Esophagus mucosa (tissue), 1 donor: ENCODE results near the gene APPBP2. TPM values are rescaled to one million over a fixed set of nuclear protein-coding genes. Genes with fewer than 3 reads are reported as not detected.
"Not testable (repeated sequence)": the region's sequence is repeated elsewhere in the genome, so short reads cannot be mapped to it uniquely, and the experiment has no call there.

Experiments
- ATAC-seq: fragments of 200-7000 bp; cut with Tn5 transposase; one replicate; pipeline ENCODE4 v1.9.1; 2020
- total RNA-seq: library from RNA; stranded (reverse); gene quantifications from one replicate; pipeline ENCODE4 v1.2.4, GENCODE V29; 2023
- donor health status: DM: yes; HTN: yes; CAD: no.

The APPBP2 gene, protein sequence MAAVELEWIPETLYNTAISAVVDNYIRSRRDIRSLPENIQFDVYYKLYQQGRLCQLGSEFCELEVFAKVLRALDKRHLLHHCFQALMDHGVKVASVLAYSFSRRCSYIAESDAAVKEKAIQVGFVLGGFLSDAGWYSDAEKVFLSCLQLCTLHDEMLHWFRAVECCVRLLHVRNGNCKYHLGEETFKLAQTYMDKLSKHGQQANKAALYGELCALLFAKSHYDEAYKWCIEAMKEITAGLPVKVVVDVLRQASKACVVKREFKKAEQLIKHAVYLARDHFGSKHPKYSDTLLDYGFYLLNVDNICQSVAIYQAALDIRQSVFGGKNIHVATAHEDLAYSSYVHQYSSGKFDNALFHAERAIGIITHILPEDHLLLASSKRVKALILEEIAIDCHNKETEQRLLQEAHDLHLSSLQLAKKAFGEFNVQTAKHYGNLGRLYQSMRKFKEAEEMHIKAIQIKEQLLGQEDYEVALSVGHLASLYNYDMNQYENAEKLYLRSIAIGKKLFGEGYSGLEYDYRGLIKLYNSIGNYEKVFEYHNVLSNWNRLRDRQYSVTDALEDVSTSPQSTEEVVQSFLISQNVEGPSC
- 23.2 TPM for total RNA-seq

DNA sequence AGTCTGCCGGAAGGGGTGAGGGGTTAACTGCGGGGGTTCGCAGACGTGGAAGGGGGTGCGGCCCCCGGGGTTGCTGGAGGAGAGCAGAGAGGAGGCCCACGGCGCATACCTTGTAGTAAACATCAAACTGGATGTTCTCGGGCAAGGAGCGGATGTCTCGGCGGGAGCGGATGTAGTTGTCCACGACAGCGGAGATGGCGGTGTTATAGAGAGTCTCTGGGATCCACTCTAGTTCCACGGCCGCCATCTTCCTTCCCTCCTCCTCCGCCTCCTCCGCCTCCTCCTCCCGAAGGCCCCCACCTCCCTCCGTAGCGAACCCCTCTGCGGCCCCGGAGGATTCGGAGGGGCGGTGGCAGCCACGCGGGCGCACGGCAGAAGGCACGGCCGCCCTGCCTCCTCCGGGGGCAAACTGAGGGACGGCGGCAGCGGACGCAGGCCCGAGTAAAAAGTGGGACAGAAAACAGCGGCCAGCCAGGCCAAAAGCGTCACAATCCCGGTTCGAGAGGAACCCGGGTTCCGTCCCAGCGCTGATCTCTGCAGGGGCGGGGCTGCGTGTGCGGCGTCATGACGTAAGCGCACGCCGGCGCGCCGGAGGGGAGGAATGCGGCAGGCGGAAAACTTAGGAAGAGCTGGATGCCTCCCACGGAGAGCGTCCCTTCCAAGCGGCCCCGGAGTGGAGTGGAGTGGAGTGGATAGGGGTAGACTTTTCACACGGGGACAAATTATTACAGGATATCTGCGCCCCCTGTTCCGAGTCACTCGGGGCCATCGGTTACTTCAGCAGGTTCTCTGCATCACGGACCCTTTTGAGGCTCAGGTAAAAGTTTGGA is at the start of gene APPBP2:
APPBP2 (minus strand) TSS at position 558 of the 830 bp plus-strand sequence; CDS start at position 247, 311 bp downstream.
- ATAC-seq, result peak; percentile 96

DNA sequence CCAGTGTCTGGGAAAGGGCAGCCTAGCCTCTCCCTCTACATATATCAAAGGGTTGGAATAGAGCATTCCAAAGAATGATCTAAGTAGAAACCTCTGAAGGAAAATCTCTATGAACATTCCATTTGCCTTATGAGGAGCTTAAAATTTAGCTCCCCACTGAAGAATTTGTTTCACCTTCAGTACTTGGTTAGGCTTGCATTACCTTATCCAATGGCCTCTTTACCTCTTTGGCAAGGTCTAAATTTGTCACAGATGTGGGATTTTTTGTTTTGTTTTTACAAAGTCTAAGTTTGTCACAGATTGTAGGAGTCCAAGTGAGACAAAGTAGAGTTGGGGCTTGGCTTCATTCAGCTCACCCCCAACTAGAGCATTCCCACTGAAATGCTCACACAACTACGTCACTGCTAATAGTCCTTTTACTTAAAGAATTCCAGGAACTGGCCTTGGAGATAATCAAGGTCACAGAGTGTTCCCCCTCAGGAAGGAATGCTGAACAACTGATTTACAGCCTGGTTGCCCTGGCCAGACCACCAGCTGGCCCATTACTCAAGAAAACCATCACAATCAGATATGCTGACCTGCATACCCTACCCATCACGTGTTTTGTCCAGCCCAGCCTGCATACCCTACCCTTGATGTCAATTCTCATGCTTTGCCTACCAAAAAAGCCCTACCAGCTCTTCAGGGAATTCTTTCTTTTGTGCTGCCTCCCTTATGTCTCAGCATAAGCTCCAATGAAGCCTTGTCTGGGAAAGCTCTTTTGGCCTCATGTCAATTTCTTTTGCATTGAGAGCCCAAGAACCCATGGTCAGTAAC is 47.4 kb upstream of the APPBP2 start:
- peak; percentile 26 for ATAC-seq

DNA sequence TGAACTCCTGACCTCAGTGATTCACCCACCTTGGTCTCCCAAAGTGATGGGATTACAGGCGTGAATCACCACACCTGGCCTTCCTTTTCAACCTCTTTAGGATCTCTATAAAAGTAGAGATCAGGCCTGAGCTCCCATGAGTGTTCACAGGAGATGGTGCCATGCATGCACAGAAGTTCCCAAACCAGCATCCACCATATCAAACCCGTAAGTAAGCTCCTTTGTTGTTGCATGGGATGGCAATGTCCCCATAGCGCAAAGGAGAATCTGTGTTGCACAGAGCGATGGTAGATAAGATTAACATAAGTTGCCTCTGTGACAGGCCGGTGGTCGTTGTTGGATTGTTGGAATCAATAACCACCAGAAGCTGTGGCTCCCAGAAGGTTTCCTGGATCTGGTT is 39.2 kb upstream of the APPBP2 start:
- ATAC-seq, result no peak

DNA sequence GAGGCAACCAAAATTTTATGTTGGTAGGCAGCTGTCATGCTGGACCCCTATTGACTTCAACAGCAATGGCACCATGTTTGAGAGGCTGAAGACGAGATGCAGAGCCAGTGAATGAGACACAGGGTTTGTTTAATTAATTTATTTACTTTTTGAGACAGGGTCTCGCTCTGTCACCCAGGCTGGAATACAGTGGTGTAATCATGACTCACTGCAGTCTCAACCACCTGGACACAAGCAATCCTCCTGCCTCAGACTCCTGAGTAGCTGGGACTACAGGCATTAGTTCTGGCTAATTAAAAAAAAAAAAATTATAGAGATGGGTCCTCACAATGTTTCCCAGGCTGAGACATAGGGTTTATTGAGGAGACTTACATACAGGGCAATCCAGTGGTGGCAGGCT is 37.7 kb upstream of the APPBP2 start:
- ATAC-seq, result no peak

DNA sequence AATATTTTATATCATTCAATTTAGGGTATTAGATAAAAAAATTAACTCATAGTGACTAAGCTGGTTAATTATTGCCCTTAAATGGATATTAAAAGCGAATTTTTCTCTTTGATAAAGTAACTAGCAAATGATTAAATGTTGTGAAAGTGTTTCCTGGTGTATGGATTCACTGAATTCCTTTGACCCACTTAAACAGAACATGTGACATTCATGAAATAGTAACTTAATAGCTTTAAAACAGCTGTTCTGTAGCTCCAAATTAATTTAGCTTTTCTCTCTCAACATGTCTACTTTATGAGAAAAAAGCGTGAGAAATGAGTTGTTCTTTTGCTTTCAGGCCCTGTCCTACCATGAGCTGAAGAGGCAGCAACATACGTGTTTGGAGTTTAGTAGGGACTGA is 36.4 kb upstream of the APPBP2 start:
- no peak for ATAC-seq

DNA sequence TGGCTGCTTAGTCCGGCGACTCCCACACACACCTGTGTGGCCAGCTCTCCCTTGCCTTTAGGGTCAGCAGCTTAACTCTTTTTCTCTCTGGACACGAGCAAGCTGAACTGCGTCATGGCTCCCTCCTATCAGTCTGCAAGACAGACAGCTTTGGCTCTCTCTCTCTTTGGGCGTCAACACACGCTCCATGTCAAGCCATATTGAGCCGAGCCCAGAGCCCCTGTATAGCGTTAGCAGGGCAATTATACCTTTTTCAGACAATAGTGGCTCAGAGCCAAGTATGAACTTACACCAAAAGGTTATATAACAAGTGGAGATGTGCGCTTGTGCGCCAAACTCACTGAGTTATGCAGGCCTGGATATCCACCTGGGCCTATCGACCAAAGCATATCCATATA is 34.8 kb upstream of the APPBP2 start:
- ATAC-seq, result no peak

DNA sequence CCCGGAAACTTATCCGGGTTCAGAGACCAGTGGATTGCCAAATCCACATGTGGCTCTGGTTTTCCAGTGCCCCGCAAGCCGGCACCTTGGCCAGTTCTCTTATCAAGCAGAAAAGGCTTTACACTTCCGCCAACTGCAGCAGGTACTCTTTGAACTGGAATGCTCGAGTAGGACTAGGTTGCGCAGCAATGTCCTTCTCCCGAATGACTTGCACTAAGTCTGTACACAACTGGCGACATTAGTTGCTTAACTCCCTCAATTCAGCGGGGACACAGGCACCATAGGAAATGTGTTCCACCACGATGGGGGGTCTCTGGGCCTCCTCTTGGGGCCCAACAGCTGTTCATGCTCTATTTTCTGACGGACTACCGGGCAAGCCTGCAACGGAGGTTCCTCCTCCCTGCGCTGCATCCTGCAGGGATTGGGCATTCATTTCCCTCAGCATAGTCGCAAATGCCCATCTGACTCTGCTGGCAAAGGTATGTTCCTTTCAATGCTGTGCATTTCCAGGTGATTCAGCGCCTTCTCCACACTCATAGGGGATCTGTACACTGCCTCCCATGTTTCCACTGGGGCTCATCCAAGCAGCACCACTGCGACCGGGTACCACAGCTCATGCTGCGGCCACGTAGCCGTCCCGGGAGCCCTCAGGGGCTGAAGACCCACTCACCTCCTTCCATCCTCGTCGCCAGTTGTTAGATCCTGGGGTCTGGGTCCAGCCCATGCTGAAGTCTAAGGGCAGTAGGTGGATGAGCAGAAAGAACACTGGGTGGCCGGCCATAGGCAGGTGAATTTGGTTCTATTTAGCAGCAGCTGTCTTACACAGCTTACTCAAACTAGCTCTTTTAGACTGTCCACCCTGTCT is 34.2 kb upstream of the APPBP2 start:
- no peak for ATAC-seq

DNA sequence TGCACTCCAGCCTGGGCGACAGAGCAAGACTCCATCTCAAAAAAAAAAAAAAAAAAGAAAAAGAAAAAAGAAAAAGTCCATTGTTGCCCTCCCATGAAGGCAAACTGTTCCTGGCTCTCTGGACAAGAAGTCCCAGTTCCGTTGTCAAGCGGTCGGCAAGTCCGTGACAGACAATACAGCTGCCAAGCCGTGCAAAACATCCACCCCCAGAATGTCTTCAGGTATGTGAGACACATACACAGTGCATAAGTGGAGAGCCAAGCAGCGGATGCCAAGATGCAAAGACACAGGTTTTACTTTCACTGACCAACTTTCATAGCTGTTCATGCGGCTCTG is 33.6 kb upstream of the APPBP2 start:
- ATAC-seq, result no peak

DNA sequence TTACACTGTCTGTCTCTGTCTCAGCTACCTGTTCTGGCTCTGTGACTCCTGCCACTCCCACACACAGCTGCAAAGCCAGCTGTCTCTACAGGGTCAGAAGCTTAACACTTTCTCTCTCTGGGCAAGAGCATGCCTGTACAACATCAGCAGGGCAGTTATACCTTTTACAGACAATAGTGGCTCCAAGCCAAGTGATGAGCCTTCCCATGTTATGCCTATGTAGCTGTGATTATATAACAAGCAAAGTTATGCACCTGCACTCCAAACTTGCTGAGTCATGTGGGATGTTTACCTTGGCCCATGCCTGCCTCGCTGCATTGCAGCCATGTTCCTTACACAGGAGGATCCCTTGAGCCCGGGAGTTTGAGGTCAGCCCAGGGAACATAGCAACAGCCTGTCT is 31.8 kb upstream of the APPBP2 start:
- peak; percentile 52 for ATAC-seq

DNA sequence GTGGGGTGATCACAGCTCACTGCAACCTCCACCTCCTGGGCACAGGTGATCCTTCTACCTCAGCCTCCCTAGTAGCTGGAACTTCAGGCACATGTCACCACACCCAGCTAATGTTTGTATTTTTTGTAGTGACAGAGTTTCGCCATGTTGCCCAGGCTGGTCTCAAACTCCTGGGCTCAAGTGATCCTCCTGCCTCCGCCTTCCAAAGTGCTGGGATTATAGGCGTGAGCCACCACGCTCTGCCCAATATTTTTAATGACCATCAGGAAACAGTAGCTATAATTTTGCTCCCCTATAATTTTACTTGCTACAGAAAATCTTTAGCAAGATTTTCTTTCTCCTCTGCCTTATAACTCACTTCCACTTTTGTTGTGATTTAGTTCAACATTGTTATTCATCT is 29.7 kb upstream of the APPBP2 start:
- no peak for ATAC-seq

DNA sequence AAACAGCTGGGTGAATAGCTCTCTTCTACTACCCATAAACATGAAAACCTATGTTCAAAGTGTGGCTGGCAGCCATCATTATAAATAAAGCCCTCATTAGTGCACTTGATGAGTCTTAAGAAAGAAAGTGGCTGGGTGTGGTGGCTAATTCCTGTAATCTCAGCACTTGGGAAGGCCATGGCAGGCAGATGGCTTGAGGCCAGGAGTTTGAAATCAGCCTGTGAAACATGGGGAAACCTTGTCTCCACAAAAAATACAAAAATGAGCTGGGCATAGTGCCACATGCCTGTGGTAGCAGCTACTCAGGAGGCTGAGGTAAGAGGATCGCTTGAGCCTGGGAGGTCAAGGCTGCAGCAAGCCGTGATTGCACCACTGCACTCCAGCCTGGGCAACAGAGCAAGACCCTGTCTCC is 28.3 kb upstream of the APPBP2 start:
- ATAC-seq, result no peak

DNA sequence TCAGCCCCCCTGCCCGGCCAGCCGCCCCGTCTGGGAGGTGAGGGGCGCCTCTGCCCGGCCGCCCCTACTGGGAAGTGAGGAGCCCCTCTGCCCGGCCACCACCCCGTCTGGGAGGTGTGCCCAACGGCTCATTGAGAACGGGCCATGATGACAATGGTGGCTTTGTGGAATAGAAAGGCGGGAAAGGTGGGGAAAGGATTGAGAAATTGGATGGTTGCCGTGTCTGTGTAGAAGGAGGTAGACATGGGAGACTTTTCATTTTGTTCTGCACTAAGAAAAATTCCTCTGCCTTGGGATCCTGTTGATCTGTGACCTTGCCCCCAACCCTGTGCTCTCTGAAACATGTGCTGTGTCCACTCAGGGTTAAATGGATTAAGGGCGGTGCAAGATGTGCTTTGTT is 26.2 kb upstream of the APPBP2 start:
- ATAC-seq, result not testable (repeated sequence)

DNA sequence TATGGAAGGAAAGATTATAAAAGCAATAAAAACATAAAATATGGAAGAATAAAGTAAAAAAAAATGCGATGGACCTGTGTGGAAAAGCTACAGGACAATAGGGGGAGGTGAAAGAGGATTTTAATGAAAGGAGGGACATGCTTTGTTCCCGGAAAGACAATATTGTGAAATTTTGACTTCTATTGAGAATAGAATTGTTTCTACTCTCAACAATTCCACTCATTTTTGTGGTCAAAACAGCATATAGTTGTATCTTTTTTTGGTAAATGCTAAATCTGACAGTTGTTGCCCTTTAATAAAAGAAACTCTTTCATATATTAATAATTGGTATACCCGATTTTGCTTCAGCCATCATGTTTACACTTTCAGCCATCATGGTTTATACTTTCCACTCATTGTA is 22.9 kb upstream of the APPBP2 start:
- no peak for ATAC-seq

DNA sequence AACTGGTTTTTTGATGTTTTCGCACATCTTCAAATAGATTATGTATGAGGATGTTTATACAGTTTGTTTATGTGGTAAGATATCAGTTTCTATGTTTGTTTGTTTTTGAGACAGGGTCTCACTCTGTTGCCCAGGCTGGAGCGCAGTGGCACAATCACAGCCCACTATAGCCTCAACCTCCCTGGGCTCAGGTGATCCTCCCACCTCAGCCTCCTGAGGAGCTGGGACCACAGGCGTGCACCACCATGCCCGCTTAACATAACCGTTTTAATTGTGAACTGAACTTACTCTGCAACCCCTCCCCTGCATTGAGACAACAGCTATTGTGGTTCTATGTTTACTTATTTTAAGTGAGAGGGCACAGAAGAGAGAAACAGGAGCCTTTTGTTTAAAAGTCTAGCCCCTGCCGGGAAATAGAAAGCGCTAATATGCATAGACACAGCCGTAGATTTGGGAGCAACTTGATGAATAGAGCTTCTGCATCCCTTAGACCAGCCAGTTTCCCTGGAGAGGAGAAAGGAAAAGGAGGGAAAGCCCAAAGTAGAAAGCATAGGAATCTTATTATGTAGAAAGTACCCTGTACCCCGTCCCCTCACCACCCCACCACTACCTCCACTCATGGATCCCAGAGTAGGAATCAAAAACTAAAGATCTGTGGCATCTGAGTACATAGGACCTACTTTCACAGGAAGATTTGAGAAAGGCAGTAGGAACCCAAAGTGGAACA is 19.6 kb upstream of the APPBP2 start:
- ATAC-seq, result no peak

DNA sequence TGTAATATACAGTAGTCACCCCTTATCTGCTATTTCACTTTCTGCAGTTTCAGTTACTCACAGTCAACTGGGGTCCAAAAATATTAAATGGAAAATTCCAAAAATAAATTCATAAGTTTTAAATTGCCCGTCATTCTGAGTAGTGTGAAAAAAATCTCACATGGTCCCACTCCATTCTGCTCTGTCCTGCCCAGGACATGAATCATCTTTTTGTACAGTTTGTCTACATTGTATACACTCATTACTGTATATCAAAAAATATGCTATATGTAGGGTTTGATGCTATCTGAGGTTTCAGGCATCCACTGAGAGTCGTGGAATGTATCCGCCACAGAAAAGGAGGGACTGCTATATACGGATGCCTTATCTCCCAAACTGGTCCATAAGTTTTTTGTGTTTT is 16.0 kb upstream of the APPBP2 start:
- ATAC-seq, result no peak

DNA sequence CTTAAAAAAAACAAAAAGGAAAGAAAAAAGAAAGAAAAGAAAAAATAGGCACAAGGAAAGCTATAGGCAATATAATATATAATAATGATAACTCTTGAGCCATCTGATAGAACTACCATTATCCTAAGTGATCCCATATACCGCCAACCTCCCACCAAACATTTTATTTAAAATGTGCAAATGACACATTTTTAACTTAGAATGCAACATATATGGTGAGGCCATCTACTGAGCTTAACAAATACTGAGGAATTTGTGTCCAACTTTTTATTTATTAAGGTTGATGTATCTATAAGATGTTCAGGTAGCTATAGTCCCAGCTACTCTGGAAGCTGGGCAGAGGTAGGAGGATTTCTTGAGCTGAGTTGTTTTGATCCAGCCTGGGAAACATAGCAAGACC is 14.4 kb upstream of the APPBP2 start:
- ATAC-seq, result no peak

DNA sequence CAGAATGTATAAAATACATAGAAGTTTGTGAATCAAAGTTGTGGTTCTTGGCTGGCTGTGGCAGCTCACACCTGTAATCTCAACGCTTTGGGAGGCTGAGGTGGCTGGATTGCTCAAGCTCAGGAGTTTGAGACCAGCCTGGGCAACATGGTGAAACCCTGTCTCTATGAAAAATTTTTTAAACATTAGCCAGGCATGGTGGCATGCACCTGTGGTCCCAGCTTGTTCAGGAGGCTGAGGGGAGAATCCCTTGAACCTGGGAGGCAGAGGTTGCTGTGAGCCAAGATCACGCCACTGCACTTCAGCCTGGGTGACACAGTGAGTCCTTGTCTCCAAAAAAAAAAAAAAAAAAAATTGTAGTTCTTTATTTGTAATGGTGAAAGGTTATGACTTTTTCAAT is 13.8 kb upstream of the APPBP2 start:
- no peak for ATAC-seq

DNA sequence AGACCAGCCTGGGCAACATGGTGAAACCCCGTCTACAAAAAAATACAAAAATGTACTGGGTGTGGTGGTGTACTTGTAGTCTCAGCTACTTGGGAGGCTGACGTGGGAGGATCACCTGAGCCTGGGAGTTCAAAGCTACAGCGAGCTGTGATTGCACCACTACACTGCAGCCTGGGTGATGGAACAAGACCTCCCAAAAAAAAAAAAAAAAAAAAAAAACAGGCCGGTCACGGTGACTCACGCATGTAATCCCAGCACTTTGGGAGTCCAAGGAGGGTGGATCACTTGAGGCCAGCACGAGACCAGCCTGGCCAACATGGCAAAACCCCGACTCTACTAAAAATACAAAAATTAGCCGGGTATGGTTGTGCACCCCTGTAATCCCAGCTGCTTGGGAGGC is 12.7 kb upstream of the APPBP2 start:
- ATAC-seq, result no peak

DNA sequence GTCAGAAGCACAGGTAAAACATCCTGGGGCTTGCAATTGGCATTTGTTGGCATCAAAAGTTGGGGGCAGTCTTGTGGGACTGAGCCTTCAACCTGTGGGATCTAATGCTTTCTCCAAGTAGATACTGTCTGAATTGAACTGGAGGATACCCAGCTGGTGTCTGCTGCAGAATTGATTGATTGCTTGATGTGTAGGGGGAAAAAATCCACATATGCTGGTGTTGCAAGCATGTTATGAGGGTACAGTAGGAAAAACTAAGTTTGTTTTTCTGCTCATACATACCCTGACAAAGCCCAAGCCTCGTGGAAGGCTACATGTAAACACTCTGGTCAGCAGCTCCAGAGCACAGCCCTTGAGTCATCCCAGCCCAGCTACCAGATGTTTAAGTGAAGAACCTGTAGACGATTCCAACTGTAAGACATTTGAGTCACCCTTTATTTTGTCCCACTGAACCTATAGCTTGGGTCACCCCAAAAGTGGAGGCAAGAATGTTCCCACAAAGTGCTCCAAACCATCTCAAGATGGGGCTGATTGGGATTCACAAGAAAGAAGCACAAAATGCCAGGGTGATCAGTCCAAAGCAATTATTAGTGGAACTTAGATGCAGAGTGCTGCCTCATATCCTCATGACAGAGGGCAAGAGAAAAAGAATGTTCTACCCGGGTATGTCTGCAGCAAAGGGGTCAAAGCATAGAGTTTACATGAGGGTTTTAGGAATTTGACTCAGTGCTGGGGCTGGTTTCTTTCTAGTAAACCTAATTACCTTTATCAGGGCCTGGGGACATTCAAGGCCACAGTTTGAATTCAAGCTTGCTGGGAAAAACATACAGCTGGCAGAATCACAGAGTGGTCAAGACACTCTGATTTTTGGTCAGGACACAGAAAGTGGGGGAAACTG is 9.6 kb upstream of the APPBP2 start:
- ATAC-seq, result no peak

DNA sequence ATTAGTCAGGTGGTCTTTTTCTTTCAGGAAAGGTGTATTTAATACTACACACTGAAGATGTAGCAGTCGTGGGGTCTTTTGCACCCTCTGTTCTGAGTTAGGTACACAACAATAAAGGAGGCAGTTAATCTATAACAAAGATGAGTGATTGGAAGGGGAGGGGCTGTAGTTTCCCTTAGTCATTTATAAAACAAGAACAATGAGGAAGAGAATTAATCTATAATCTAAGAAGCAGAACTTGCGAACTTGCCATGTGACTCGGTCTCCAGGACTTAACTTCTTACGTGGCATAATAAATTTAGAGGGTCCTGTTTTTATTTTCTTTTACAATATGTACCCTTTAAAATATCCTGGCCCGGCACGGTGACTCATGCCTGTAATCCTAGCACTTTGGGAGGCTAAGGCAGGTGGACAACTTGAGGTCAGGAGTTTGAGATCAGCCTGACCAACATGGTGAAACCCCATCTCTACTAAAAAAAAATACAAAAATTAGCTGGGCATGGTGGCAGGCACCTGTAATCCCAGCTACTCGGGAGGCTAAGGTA is 8.6 kb upstream of the APPBP2 start:
- no peak for ATAC-seq
